Central memory CD8-positive, alpha-beta T cell (primary cell): ENCODE measurements around the gene TOM1.

ENCODE experiments used
- ATAC-seq: fragments of 150-1000 bp; cut with Tn5 transposase; replicated peaks from 2 replicates; pipeline ENCODE4 v1.10.0; 2022; ENCODE audit warnings: mild to moderate bottlenecking, moderate FRiP score, moderate number of reproducible peaks; ENCODE audit not compliant: poor library complexity, severe bottlenecking; ENCODE audit errors: extremely low read depth
- DNase-seq, 2 donors: peaks; one replicate each; pipeline ENCODE4 v3.0.0; 2021; ENCODE audit warnings: low spot score in 2 of 2
- H3K27ac Mint-ChIP-seq: one replicate; pipeline ENCODE4 v1.8.0; 2022; ENCODE audit warnings: low read depth, mild to moderate bottlenecking, moderate library complexity, mixed read lengths
- H3K27me3 Mint-ChIP-seq: one replicate; pipeline ENCODE4 v1.8.0; 2022; ENCODE audit warnings: mixed read lengths
- H3K36me3 Mint-ChIP-seq: one replicate; pipeline ENCODE4 v1.8.0; 2022; ENCODE audit warnings: mild to moderate bottlenecking, moderate library complexity, mixed read lengths; ENCODE audit not compliant: insufficient read depth
- H3K4me1 Mint-ChIP-seq: one replicate; pipeline ENCODE4 v1.8.0; 2022; ENCODE audit warnings: mixed read lengths
- H3K4me3 Mint-ChIP-seq: one replicate; pipeline ENCODE4 v1.8.0; 2022; ENCODE audit warnings: mild to moderate bottlenecking, moderate library complexity, mixed read lengths
- H3K9me3 Mint-ChIP-seq: one replicate; pipeline ENCODE4 v1.8.0; 2022; ENCODE audit warnings: mixed read lengths

The TOM1 gene

DNA sequence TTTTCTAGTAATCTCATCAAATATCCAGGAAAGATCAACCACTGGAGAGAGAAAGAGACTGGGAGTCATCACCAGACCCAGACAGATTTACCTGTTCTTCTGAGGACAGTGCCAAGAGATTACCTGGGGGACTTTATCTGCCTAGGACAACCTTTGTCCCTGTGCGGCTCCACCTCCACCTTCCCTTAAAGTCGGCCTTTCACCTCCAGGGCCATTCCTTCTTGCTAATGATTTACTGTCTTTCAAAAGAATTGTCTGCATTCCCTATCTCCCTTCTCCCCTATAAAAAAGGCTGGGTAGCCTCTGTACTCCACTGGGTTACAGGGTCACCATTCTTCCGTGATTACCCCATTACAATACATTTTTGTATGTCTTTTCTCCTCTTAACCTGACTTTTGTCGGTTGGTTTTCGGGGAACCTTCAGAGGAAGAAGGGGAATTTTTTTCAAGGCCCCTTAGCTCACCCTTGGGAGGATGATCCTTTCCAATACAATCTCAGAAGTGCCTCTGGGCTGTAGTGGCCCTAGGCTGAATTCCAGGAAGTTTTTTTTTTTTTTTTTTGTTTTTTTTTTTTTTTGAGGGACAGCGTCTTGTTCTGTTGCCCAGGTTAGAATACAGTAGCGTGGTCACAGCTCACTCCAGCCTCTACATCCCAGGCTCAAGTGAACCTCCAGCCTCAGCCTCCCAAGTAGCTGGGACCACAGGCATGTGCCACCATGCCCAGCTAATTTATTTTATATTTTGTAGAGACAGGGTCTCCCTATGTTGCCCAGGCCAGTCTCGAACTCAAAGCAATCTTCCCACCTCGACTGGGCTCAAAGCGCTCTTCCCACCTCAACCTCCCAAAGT is 79.7 kb downstream of the TOM1 start:
- Mint-ChIP-seq H3K4me1 (peaks cover 12% of the 10 kb centered on the region), H3K27ac (no peak overlapping the region), H3K36me3 (peaks cover 3% of the 10 kb centered on the region), H3K4me3 (no peak overlapping the region), H3K9me3 (no peaks in the 10 kb centered on the region), H3K27me3 (peaks cover 21% of the 10 kb centered on the region)
- no peak for ATAC-seq
- no peak for DNase-seq

DNA sequence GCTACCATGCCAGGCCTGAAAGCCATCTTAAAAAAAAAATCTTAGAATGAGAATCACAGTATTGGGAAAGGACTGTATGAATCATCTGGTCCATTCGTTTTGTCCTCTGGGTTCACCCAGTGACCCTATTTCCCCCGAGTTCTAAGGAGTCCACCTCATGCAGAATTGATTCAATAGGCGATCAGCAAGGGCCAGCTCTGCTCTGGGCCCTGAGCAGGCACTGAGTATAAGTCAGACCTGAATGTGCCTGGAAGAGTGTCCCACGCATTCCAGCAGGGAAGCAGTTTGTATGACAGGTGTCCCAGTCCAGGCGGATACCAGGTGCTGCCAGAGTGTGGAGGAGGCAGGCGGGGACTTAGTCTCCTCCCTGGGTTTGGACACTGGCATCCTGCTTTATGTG is 80.3 kb downstream of the TOM1 start:
- Mint-ChIP-seq H3K27ac (peak overlapping the region; percentile 49), H3K9me3 (no peaks in the 10 kb centered on the region), H3K4me3 (peak overlapping the region; percentile 70), H3K36me3 (peaks cover 3% of the 10 kb centered on the region), H3K27me3 (peaks cover 28% of the 10 kb centered on the region), H3K4me1 (peaks cover 12% of the 10 kb centered on the region)
- ATAC-seq, result no peak
- no peak for DNase-seq

DNA sequence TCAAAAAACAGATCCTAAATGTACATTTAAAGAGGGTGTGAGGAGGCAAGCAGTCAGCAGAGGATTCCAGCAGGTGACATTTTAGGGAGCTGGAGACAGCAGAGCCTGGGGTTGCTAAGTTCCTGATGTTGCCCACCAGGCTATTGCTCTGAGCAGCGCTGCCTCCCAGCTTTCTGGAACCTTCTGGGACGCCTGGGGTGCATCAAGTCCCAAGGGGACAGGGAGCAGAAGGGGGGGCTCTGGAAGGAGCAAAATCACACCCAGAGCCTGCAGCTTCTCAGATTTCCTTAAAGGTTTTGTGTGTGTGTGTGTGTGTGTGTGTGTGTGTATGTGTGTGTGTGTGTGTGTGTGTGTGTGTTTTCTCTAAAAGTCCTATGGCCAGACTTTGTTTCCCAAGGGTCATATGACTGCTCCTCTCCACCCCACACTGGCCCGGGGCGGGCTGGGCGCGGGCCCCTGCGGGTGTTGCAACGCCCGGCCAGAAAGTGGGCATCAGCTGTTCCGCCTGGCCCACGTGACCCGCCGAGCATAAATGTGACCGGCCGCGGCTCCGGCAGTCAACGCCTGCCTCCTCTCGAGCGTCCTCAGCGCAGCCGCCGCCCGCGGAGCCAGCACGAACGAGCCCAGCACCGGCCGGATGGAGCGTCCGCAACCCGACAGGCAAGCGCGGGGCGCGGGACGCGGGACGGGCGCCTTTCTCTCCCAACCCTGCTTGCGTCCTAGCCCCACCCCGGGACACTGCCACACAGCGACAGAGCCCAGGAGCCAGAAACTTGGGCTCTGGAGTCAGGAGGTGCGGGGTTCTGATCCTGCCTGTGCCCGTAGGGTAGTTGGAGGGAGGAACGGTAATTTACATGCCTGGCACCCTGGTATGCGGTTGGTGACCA is 81.1 kb downstream of the TOM1 start, which contains the start of gene HMOX1:
Gene HMOX1 (plus strand): TSS at position 560 of the 887 bp plus-strand sequence. CDS start 78 bp downstream, at position 638.
- Mint-ChIP-seq H3K27me3 (peaks cover 31% of the 10 kb centered on the region), H3K27ac (peak within 1 kb of the TSS; percentile 49), H3K36me3 (peaks cover 3% of the 10 kb centered on the region), H3K9me3 (no peaks in the 10 kb centered on the region), H3K4me3 (peak within 1 kb of the TSS; percentile 70), H3K4me1 (peaks cover 12% of the 10 kb centered on the region)
- ATAC-seq, result peak; percentile 79
- DNase-seq, result peak; percentile 22 to 33

DNA sequence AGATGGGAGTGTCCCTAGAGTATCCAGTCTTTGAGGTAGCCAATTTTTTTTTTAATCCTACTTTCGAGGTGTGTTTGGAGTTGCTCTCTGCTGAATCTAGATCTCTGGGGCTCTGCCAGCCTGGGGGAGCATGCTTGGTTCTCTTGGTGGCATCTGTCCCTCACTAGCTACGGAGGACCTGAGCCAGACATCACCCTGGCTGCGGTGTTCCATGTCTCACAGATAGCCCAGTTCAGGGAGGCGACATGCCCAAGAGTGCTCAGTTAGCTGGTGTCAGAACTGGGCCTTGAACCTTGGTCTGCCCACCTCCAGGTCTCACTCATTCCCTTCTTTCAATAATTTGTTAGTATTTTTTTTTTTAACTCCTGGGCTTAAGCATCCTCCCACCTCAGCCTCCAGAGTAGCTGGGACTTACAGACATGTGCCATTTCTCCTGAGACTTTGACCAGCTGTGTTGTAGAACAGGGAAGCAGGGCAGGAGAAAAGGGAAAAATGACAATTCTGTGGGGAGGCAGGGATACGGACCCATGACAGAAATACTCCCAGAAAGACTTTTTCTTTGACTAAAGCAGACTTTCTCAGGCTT is 81.8 kb downstream of the TOM1 start:
- peaks cover 37% of the 10 kb centered on the region for H3K27me3 Mint-ChIP-seq
- H3K36me3 Mint-ChIP-seq, result peaks cover 3% of the 10 kb centered on the region
- no peak for ATAC-seq
- DNase-seq, result no peak
- H3K4me1 Mint-ChIP-seq, result peaks cover 12% of the 10 kb centered on the region
- H3K9me3 Mint-ChIP-seq, result no peaks in the 10 kb centered on the region
- H3K27ac Mint-ChIP-seq, result peak overlapping the region; percentile 35
- peak overlapping the region; percentile 70 for H3K4me3 Mint-ChIP-seq

DNA sequence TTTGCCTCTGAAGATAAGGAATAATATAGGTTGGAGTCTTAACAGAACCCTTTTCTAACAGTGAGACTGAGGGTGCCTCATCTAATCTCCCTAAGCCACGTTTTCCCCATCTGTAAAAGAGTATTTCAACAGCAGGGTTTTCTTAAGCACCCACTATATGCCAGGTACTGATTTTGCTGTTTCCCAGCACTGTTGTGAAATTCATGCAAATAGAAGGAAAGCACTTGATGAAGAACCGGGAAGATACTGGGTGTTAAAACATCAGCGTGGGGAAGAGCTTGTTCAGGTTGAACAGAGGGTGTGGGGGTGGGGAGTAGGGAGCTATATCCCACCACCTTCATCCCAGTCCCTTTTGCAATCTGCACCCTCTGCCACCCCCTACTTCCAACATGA is 84.0 kb downstream of the TOM1 start:
- ATAC-seq, result no peak
- Mint-ChIP-seq H3K4me3 (no peak overlapping the region), H3K27me3 (peaks cover 51% of the 10 kb centered on the region), H3K4me1 (peaks cover 12% of the 10 kb centered on the region), H3K36me3 (peaks cover 3% of the 10 kb centered on the region), H3K27ac (no peak overlapping the region), H3K9me3 (no peaks in the 10 kb centered on the region)
- DNase-seq, result no peak

DNA sequence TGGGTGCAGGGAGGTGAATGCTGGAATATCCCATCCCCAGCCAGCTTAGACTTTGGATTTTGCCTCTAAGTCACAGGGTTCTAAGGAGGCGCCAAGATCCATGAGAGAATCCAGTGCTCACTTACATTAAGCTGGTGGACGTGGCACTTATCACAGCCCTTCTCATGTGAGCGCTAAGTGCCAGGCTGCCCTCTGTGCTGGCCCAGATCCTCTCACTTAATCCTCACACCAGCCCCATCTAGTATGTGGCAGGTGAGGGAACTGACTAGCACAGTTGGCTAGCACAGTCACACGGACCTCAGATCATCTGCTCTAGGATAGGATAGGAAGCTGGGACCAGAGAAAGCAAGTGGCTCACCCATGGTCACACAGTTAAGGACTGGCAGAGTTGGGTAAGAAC is 84.8 kb downstream of the TOM1 start:
- Mint-ChIP-seq H3K27ac (no peak overlapping the region), H3K27me3 (peaks cover 59% of the 10 kb centered on the region), H3K4me1 (peaks cover 12% of the 10 kb centered on the region), H3K4me3 (no peak overlapping the region), H3K9me3 (no peaks in the 10 kb centered on the region), H3K36me3 (peaks cover 3% of the 10 kb centered on the region)
- ATAC-seq (no peak), DNase-seq (no peak)

DNA sequence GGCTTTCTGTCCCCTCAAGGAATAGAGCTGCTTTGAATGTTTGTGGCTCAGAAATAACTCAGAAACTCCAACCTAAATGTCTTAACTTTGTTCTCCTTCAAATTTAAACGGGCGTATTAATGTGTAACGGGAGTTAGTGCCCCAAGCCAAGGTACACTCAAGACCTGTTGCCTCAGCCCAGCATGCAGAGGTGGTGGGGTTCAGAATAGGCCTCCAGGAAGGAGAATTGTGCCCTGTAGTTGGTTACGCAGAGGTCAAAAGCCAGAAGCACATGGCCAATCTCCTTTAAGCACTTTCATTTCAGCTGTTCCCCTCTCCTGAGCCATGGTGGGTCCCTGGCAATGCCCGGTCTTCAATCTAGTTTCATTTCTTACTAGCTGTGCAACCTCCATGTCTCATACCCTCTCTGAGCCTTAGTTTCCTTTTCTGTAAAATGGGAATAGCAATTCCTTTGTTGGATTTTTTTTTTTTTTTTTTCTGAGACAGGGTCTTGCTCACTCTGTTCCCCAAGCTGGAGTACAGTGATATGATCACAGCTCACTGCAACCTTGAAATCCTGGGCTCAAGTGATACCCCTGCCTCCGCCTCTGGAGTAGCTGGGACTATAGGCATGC is 85.4 kb downstream of the TOM1 start:
- H3K4me1 Mint-ChIP-seq, result peaks cover 12% of the 10 kb centered on the region
- ATAC-seq (no peak), DNase-seq (no peak)
- peaks cover 3% of the 10 kb centered on the region for H3K36me3 Mint-ChIP-seq
- no peak overlapping the region for H3K4me3 Mint-ChIP-seq
- no peaks in the 10 kb centered on the region for H3K9me3 Mint-ChIP-seq
- no peak overlapping the region for H3K27ac Mint-ChIP-seq
- H3K27me3 Mint-ChIP-seq, result peaks cover 64% of the 10 kb centered on the region

DNA sequence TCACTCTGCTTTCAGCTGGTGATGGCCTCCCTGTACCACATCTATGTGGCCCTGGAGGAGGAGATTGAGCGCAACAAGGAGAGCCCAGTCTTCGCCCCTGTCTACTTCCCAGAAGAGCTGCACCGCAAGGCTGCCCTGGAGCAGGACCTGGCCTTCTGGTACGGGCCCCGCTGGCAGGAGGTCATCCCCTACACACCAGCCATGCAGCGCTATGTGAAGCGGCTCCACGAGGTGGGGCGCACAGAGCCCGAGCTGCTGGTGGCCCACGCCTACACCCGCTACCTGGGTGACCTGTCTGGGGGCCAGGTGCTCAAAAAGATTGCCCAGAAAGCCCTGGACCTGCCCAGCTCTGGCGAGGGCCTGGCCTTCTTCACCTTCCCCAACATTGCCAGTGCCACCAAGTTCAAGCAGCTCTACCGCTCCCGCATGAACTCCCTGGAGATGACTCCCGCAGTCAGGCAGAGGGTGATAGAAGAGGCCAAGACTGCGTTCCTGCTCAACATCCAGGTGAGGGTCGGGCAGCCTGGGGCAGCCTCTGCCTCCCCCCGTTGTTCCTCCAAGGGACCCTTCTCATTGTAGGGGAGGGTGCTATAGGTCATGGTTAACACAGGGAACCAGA is 87.1 kb downstream of the TOM1 start:
- Mint-ChIP-seq H3K9me3 (no peaks in the 10 kb centered on the region), H3K27me3 (peaks cover 59% of the 10 kb centered on the region), H3K36me3 (no peaks in the 10 kb centered on the region), H3K4me1 (peaks cover 3% of the 10 kb centered on the region), H3K4me3 (no peak overlapping the region), H3K27ac (no peak overlapping the region)
- no peak for DNase-seq
- no peak for ATAC-seq

DNA sequence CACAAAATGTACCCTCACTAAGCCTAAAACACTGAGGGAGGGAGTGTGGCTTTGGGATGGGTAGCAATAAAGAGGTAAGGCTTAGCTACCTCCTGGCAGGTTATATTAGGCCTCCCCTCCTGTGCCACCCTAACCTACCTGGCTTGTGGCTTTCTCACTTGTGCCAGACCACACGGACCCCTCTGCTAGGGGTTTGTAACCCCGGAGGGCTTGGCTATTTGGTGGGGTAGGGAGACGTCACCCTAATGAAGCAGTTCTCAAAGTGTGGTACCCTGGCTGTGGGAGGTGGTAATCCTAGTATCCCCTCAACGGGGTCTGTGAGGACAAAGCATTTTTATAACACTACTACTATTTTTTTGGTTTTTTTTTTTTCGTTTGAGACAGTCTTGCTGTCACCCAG is 91.2 kb downstream of the TOM1 start:
- Mint-ChIP-seq H3K27me3 (peaks cover 34% of the 10 kb centered on the region), H3K9me3 (no peaks in the 10 kb centered on the region), H3K4me3 (no peak overlapping the region), H3K36me3 (no peaks in the 10 kb centered on the region), H3K27ac (no peak overlapping the region), H3K4me1 (no peaks in the 10 kb centered on the region)
- no peak for ATAC-seq
- DNase-seq, result no peak

DNA sequence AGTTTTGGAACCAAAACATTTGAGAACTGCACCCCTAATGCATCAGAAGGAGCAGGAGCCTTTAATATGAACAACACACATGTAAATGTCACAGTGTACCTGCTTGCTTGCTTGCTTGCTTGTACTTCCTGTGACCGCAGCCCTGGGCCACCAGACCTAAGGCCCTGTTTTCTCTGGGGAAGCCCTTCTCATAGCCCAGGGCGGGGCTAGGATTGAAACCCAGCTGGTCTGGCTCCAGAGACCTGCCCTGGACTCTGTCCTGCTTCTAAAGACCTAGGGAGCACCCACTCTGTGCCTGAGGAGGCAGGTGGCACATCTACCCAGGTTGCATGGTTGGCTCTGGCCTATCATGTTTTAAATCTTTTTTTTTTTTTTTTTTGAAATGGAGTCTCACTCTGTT is 92.7 kb downstream of the TOM1 start:
- Mint-ChIP-seq H3K4me3 (no peak overlapping the region), H3K27me3 (peaks cover 21% of the 10 kb centered on the region), H3K4me1 (no peaks in the 10 kb centered on the region), H3K27ac (no peak overlapping the region), H3K36me3 (no peaks in the 10 kb centered on the region), H3K9me3 (no peaks in the 10 kb centered on the region)
- DNase-seq (no peak), ATAC-seq (no peak)

DNA sequence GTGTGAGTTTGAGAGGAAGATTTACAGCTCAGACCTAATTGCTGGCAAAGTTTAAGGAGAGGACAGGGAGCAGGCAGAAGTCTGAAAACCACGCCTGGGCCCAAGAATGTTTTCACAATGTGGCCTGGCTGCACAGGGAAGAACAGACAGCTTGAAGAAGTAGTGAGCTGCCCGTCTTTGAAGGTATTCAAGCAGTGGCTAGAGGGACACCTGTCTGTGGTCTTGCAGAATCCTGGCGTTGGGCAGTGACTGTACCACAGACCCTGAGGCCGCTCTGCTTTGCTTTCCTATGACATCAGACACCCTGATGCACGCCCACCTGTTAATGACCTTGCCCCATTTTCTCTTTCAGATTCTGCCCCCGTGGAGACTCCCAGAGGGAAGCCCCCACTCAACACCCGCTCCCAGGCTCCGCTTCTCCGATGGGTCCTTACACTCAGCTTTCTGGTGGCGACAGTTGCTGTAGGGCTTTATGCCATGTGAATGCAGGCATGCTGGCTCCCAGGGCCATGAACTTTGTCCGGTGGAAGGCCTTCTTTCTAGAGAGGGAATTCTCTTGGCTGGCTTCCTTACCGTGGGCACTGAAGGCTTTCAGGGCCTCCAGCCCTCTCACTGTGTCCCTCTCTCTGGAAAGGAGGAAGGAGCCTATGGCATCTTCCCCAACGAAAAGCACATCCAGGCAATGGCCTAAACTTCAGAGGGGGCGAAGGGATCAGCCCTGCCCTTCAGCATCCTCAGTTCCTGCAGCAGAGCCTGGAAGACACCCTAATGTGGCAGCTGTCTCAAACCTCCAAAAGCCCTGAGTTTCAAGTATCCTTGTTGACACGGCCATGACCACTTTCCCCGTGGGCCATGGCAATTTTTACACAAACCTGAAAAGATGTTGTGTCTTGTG is 93.7 kb downstream of the TOM1 start:
- peaks cover 16% of the 10 kb centered on the region for H3K27me3 Mint-ChIP-seq
- no peak overlapping the region for H3K4me3 Mint-ChIP-seq
- H3K27ac Mint-ChIP-seq, result peak overlapping the region; percentile 5
- no peaks in the 10 kb centered on the region for H3K9me3 Mint-ChIP-seq
- peaks cover 2% of the 10 kb centered on the region for H3K36me3 Mint-ChIP-seq
- DNase-seq, result no peak
- H3K4me1 Mint-ChIP-seq, result no peaks in the 10 kb centered on the region
- ATAC-seq, result no peak
